Loucy (cell line): ENCODE measurements around the gene SPP2.

Experiments
- H2AFZ ChIP-seq: fragments of 200-600 bp; sonication (generic); 2 replicates; pipeline ENCODE4 v1.6.0; 2016; ENCODE audit warnings: antibody characterized with exemption, mild to moderate bottlenecking, low read length, moderate library complexity
- H3F3A ChIP-seq: fragments of 200-600 bp; 2 replicates; pipeline ENCODE4 v1.6.0; 2016; ENCODE audit warnings: antibody characterized with exemption, low read depth, mild to moderate bottlenecking
- H3K27me3 ChIP-seq: fragments of 200-600 bp; sonication (generic); 2 replicates; pipeline ENCODE4 v1.6.1; 2014; ENCODE audit warnings: low read length, mild to moderate bottlenecking; ENCODE audit not compliant: insufficient read depth, poor library complexity, severe bottlenecking
- H3K36me3 ChIP-seq: fragments of 200-600 bp; sonication (generic); 2 replicates; pipeline ENCODE4 v1.6.1; 2016; ENCODE audit warnings: low read length; ENCODE audit not compliant: insufficient read depth
- H3K4me1 ChIP-seq: fragments of 200-600 bp; sonication (generic); 2 replicates; pipeline ENCODE4 v1.5.1; 2014; ENCODE audit warnings: low read length, mild to moderate bottlenecking; ENCODE audit not compliant: insufficient read depth, poor library complexity, severe bottlenecking
- H3K4me2 ChIP-seq: fragments of 200-600 bp; sonication (generic); 2 replicates; pipeline ENCODE4 v1.6.0; 2014; ENCODE audit warnings: antibody characterized with exemption, low read length, low read depth, mild to moderate bottlenecking; ENCODE audit not compliant: poor library complexity, severe bottlenecking
- H3K4me3 ChIP-seq: fragments of 200-600 bp; sonication (generic); 2 replicates; pipeline ENCODE4 v1.5.1; 2014; ENCODE audit warnings: low read length, mild to moderate bottlenecking, mixed read lengths; ENCODE audit not compliant: poor library complexity, severe bottlenecking
- H3K79me2 ChIP-seq: fragments of 200-600 bp; sonication (generic); 2 replicates; pipeline ENCODE4 v1.6.1; 2014; ENCODE audit warnings: low read length; ENCODE audit not compliant: insufficient read depth
- H3K9ac ChIP-seq: fragments of 200-600 bp; sonication (generic); 2 replicates; pipeline ENCODE4 v1.6.0; 2014; ENCODE audit warnings: mild to moderate bottlenecking, low read depth, low read length, moderate library complexity; ENCODE audit not compliant: poor library complexity, severe bottlenecking
- H3K9me2 ChIP-seq: fragments of 200-600 bp; sonication (generic); replicated peaks from 2 replicates; pipeline ENCODE4 v1.6.1; 2016; ENCODE audit warnings: low read depth, low read length, mixed read lengths
- H3K9me3 ChIP-seq: fragments of 200-600 bp; sonication (generic); 2 replicates; pipeline ENCODE4 v1.6.1; 2014; ENCODE audit warnings: mild to moderate bottlenecking, antibody characterized with exemption, low read length, low read depth; ENCODE audit not compliant: insufficient read depth
- H4K20me1 ChIP-seq: fragments of 200-600 bp; sonication (generic); 2 replicates; pipeline ENCODE4 v1.6.0; 2014; ENCODE audit warnings: antibody characterized with exemption, low read length, mild to moderate bottlenecking; ENCODE audit not compliant: insufficient read depth, poor library complexity, severe bottlenecking
- EZH2phosphoT487 ChIP-seq: fragments of 200-600 bp; IDR thresholded peaks from 2 replicates; pipeline ENCODE4 v1.6.1; 2018; ENCODE audit warnings: antibody characterized with exemption, mild to moderate bottlenecking, moderate library complexity, borderline replicate concordance
- TF ChIP-seq, protein P1 (sequence below): fragments of 200-600 bp; sonication (generic); conservative IDR thresholded peaks from 2 replicates; pipeline ENCODE4 v1.5.1; 2014; ENCODE audit warnings: mild to moderate bottlenecking, antibody characterized with exemption, low read length

The SPP2 gene

DNA sequence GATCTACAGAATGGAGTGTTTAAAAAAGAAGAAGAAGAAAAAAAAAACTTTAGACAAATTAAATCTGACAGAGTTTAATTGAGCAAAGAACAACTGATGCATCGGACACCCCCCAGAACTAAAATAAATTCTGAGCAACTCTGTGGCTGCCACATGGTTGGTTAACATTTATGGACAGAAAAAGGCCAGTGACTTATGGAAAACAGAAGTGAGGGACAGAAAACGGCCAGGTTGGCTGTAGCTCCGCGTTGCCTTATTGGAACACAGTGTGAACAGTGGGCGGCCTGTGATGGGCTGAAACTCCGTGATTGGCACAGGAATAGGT, 75.6 kb downstream of the SPP2 start:
- Histone ChIP-seq H3K4me2 (no peak overlapping the region), H3K4me1 (no peaks in the 10 kb centered on the region), H3K9me2 (no peaks in the 10 kb centered on the region), H3K4me3 (no peak overlapping the region), H4K20me1 (no peaks in the 10 kb centered on the region), H3K36me3 (no peaks in the 10 kb centered on the region), H3K79me2 (no peaks in the 10 kb centered on the region), H3K27me3 (no peaks in the 10 kb centered on the region), H3K9ac (no peak overlapping the region), H3K9me3 (no peaks in the 10 kb centered on the region), H3F3A (no peaks in the 10 kb centered on the region), H2AFZ (no peak overlapping the region)
- TF ChIP-seq EZH2phosphoT487: no peak
- TF ChIP-seq, protein P1, sequence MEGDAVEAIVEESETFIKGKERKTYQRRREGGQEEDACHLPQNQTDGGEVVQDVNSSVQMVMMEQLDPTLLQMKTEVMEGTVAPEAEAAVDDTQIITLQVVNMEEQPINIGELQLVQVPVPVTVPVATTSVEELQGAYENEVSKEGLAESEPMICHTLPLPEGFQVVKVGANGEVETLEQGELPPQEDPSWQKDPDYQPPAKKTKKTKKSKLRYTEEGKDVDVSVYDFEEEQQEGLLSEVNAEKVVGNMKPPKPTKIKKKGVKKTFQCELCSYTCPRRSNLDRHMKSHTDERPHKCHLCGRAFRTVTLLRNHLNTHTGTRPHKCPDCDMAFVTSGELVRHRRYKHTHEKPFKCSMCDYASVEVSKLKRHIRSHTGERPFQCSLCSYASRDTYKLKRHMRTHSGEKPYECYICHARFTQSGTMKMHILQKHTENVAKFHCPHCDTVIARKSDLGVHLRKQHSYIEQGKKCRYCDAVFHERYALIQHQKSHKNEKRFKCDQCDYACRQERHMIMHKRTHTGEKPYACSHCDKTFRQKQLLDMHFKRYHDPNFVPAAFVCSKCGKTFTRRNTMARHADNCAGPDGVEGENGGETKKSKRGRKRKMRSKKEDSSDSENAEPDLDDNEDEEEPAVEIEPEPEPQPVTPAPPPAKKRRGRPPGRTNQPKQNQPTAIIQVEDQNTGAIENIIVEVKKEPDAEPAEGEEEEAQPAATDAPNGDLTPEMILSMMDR: no peak
